K562 (cell line): ENCODE data around the gene SGPL1. TPM values are rescaled to one million over a fixed set of nuclear protein-coding genes. Genes with fewer than 3 reads are reported as not detected.

ENCODE experiments used
- ATAC-seq: fragments of 200-7000 bp; cut with Tn5 transposase; 3 replicates; pipeline ENCODE4 v1.9.1; 2020; ENCODE audit warnings: moderate library complexity
- BruUV-seq: library from RNA; stranded (reverse); fragments of 400-500 nt; replicated peaks from 2 replicates; lab custom pipeline; 2021; lab: Mats Ljungman, UMichigan
- CTCF ChIA-PET: fragments of 300-600 bp; formaldehyde crosslinking; extraction: SDS; loops from one replicate; lab custom pipeline; 2021; ENCODE audit warnings: low intra/inter-chr PET ratio; lab: Yijun Ruan, JAX
- POLR2A ChIA-PET: fragments of 300-600, 350-650 bp; sonication (Branson Sonifier 250); formaldehyde crosslinking; extraction: SDS; loops from one replicate; lab custom pipeline; 2021; ENCODE audit warnings: antibody characterized with exemption, inconsistent platforms; lab: Yijun Ruan, JAX
- DNase-seq, 4 experiments: peaks; one replicate each; pipeline versions ENCODE4 v3.0.0 to v3.0.0-alpha.2; 2011 to 2018; ENCODE audit warnings: low spot score in 3 of 4, mixed read lengths in 3 of 4; ENCODE audit errors: extremely low read depth in 1 of 4
- FAIRE-seq: peaks from 2 replicates; lab custom pipeline; 2011; peaks lifted over from hg19 to GRCh38; lab: Jason Lieb, UNC
- H2AFZ ChIP-seq: 2 replicates; pipeline ENCODE4 v1.6.0; 2011; ENCODE audit warnings: low read depth, low read length, control low read depth, inconsistent platforms
- H3K27ac ChIP-seq: fragments of 200-600 bp; 3 replicates; pipeline ENCODE4 v1.8.0; 2011; ENCODE audit warnings: low read depth, mild to moderate bottlenecking, control low read depth, inconsistent platforms, low read length, moderate library complexity, mixed read lengths; ENCODE audit errors: extremely low read depth
- H3K27me3 ChIP-seq, 2 experiments: fragments of 300-600 bp in 1 of 2; 2 replicates in 1 of 2; 3 replicates in 1 of 2; pipeline versions ENCODE4 v1.6.0 to v1.8.0; 2011; ENCODE audit warnings: inconsistent platforms in 2 of 2, low read length in 2 of 2, mild to moderate bottlenecking in 1 of 2, mixed read lengths in 1 of 2, moderate library complexity in 1 of 2; ENCODE audit not compliant: control insufficient read depth in 2 of 2, insufficient read depth in 2 of 2
- H3K36me3 ChIP-seq: fragments of 300-600 bp; 3 replicates; pipeline ENCODE4 v1.8.0; 2011; ENCODE audit warnings: mild to moderate bottlenecking, low read length, inconsistent platforms; ENCODE audit not compliant: control insufficient read depth, insufficient read depth
- H3K4me1 ChIP-seq, 2 experiments: fragments of 200-600 bp in 1 of 2; replicated peaks in 1 of 2; 2 replicates in 1 of 2; 3 replicates in 1 of 2; pipeline versions ENCODE4 v1.5.1 to v1.8.0; 2011; ENCODE audit warnings: inconsistent platforms in 2 of 2, low read length in 2 of 2, mild to moderate bottlenecking in 1 of 2, mixed read lengths in 1 of 2, moderate library complexity in 1 of 2; ENCODE audit not compliant: control insufficient read depth in 2 of 2, insufficient read depth in 2 of 2
- H3K4me2 ChIP-seq: 2 replicates; pipeline ENCODE4 v1.6.1; 2011; ENCODE audit warnings: low read length, control low read depth, inconsistent platforms, mixed read lengths; ENCODE audit not compliant: insufficient read depth
- H3K4me3 ChIP-seq: fragments of 200-600 bp; sonication (generic), shearing (Covaris generic); 2 replicates; pipeline ENCODE4 v1.5.1; 2016; ENCODE audit warnings: control low read depth, inconsistent platforms
- H3K79me2 ChIP-seq: fragments of 200-600 bp; 3 replicates; pipeline ENCODE4 v1.8.0; 2011; ENCODE audit warnings: low read length, inconsistent platforms; ENCODE audit not compliant: control insufficient read depth, insufficient read depth
- H3K9ac ChIP-seq, 2 experiments: 2 replicates each; pipeline versions ENCODE4 v1.6.0 to v1.6.1; 2011; ENCODE audit warnings: low read depth in 2 of 2, low read length in 2 of 2, control low read depth in 1 of 2, inconsistent platforms in 1 of 2, mild to moderate bottlenecking in 1 of 2, mixed read lengths in 1 of 2; ENCODE audit not compliant: insufficient read depth in 1 of 2
- H3K9me1 ChIP-seq: one replicate; pipeline ENCODE4 v1.6.0; 2011; ENCODE audit warnings: inconsistent platforms, mild to moderate bottlenecking, low read length, moderate library complexity; ENCODE audit not compliant: control insufficient read depth, insufficient read depth
- H3K9me3 ChIP-seq: replicated peaks from 2 replicates; pipeline ENCODE4 v1.5.1; 2011; ENCODE audit warnings: low read depth, low read length, inconsistent platforms; ENCODE audit not compliant: control insufficient read depth, insufficient read depth
- H4K20me1 ChIP-seq: replicated peaks from 2 replicates; pipeline ENCODE4 v1.6.1; 2011; ENCODE audit warnings: low read length, inconsistent platforms, mixed read lengths; ENCODE audit not compliant: control insufficient read depth, insufficient read depth
- CREM ChIP-seq: IDR thresholded peaks from 2 replicates; pipeline ENCODE4 v1.6.1; 2014; ENCODE audit warnings: antibody characterized with exemption, low read depth
- DPF2 ChIP-seq: fragments of 450-650 bp; IDR thresholded peaks from 2 replicates; pipeline ENCODE4 v1.6.1; 2016
- ELF4 ChIP-seq: fragments of 450-650 bp; formaldehyde crosslinking; IDR thresholded peaks from 2 replicates; pipeline ENCODE4 v1.4.0; 2022; ENCODE audit warnings: missing genetic modification characterization
- ETV6 ChIP-seq, 3 experiments: fragments of 150-350 bp in 1 of 3; sonication (generic) in 1 of 3; formaldehyde crosslinking in 1 of 3; IDR thresholded peaks; 2 replicates each; pipeline versions ENCODE4 v1.6.1 to v1.8.0; 2014 to 2022; ENCODE audit warnings: borderline replicate concordance in 2 of 3, low read depth in 2 of 3, antibody characterized with exemption in 1 of 3, low read length in 1 of 3, mild to moderate bottlenecking in 1 of 3, missing genetic modification reagents in 1 of 3
- MTA1 ChIP-seq: fragments of 450-650 bp; IDR thresholded peaks from 2 replicates; pipeline ENCODE4 v1.6.1; 2017; ENCODE audit warnings: borderline replicate concordance
- NCOR1 ChIP-seq: fragments of 450-650 bp; IDR thresholded peaks from 2 replicates; pipeline ENCODE4 v1.6.1; 2016; ENCODE audit warnings: mild to moderate bottlenecking, moderate library complexity
- NFE2 ChIP-seq: IDR thresholded peaks from 2 replicates; pipeline ENCODE4 v1.6.1; 2014; ENCODE audit warnings: antibody characterized with exemption, low read depth
- RBM25 ChIP-seq: fragments of 200-400 bp; formaldehyde crosslinking; IDR thresholded peaks from 2 replicates; pipeline ENCODE4 v1.6.1; 2018; ENCODE audit warnings: low read length, low read depth, moderate library complexity; ENCODE audit not compliant: severe bottlenecking
- ZFP36 ChIP-seq: fragments of 150-350 bp; IDR thresholded peaks from 2 replicates; pipeline ENCODE4 v1.6.1; 2018; ENCODE audit warnings: low read length, low read depth; ENCODE audit not compliant: partially characterized antibody
- ZKSCAN8 ChIP-seq: fragments of 200-800 bp; sonication (Bioruptor generic); IDR thresholded peaks from 2 replicates; pipeline ENCODE4 v1.6.1; 2016; ENCODE audit warnings: missing genetic modification characterization, missing compliant biosample characterization
- ZNF134 ChIP-seq: fragments of 250-450 bp; sonication (Bioruptor Pico); conservative IDR thresholded peaks from 2 replicates; pipeline ENCODE4 v1.4.0; 2020
- ZNF146 ChIP-seq: IDR thresholded peaks from one replicate; pipeline ENCODE4 v1.6.1; 2018; ENCODE audit warnings: missing compliant biosample characterization; ENCODE audit not compliant: unreplicated experiment
- ZNF584 ChIP-seq: fragments of 200-800 bp; sonication (Bioruptor generic); IDR thresholded peaks from 2 replicates; pipeline ENCODE4 v1.6.1; 2016; ENCODE audit warnings: low read depth, mild to moderate bottlenecking, missing genetic modification characterization, missing compliant biosample characterization
- WGBS: fragments of 100-300 bp; shearing (Covaris generic); methylation state at CpG from one replicate; pipeline ENCODE4 v1.1.6; 2016; ENCODE audit warnings: low coverage, mixed read lengths; ENCODE audit not compliant: insufficient coverage; ENCODE audit errors: missing lambda C conversion rate; 5-methylcytosine and 5-hydroxymethylcytosine counted together
- in situ Hi-C: fragments of 300-500 bp; cut with MboI; formaldehyde crosslinking; loops from 4 replicates; pipeline ENCODE4 v1.15.0; 2018; ENCODE audit warnings: inconsistent platforms, mixed read lengths
- intact Hi-C: fragments of 100-400 bp; cut with micrococcal nuclease; formaldehyde crosslinking; loops from 2 replicates; pipeline ENCODE4 v1.14.2; 2022
- polyA plus RNA-seq, 8 experiments: library from polyadenylated mRNA; depleted of rRNA in 4 of 8; stranded (reverse) in 5 of 8; unstranded in 3 of 8; fragments of >200 nt; fragmentation: Nextera tagmentation in 2 of 8; fragmentation: Illumina TruSeq in 1 of 8; extraction: Ambion mirVana in 2 of 8; extraction: Trizol in 1 of 8; gene quantifications; 2 replicates each; pipeline versions ENCODE4 v1.2.1 to v1.2.3, GENCODE V29; 2011 to 2014; ENCODE audit warnings: inconsistent platforms in 1 of 8, missing spikeins in 1 of 8
- total RNA-seq, 7 experiments: library from RNA; depleted of rRNA in 6 of 7; stranded (reverse); fragments of >200 nt in 6 of 7; fragmentation: Illumina TruSeq in 2 of 7; extraction: Trizol in 2 of 7; gene quantifications; 2 replicates each; pipeline versions ENCODE4 v1.2.1 to v1.2.3, GENCODE V29; 2011 to 2021; ENCODE audit warnings: low replicate concordance in 1 of 7
- TF ChIP-seq, protein P1 (sequence below): fragments of 450-650 bp; IDR thresholded peaks from 2 replicates; pipeline ENCODE4 v1.6.1; 2016; ENCODE audit warnings: low read depth, mild to moderate bottlenecking, moderate library complexity
- TF ChIP-seq, protein P2 (sequence below): fragments of 450-650 bp; IDR thresholded peaks from 2 replicates; pipeline ENCODE4 v1.6.1; 2018; ENCODE audit warnings: mild to moderate bottlenecking, low read depth; ENCODE audit not compliant: partially characterized antibody
- TF ChIP-seq, protein P3 (sequence below): fragments of 250-450 bp; sonication (Bioruptor Pico); IDR thresholded peaks from 2 replicates; pipeline ENCODE4 v1.5.0; 2021; ENCODE audit warnings: mild to moderate bottlenecking, borderline replicate concordance
- TF ChIP-seq, protein P4 (sequence below): fragments of 450-650 bp; formaldehyde crosslinking; IDR thresholded peaks from 2 replicates; pipeline ENCODE4 v1.4.0; 2020; ENCODE audit warnings: mild to moderate bottlenecking

Gene SGPL1
- total and polyA plus RNA-seq, 9 of the 15 experiments (the other 6 are each of a cell fraction or from before 2014, with no cell fraction given): 6.0 to 18.0 (median 8.7) TPM

GRCh38 chr10:70809011-70809611 lies 6.6 kb upstream of the SGPL1 start:
- CTCF ChIA-PET: no interaction called here
- no peaks in the 10 kb centered on the region for H3K9me1 ChIP-seq
- no peak overlapping the region for H2AFZ ChIP-seq
- POLR2A ChIA-PET: interaction anchor here (0.5 to 1.7 kb wide), 4 partner anchors 11 to 47 kb away, joined by 3 to 5 read pairs (median 4); no protein-coding TSS in a partner anchor
- ATAC-seq: no peak
- TF ChIP-seq CREM (no peak), ZNF584 (CRISPR knock-in tag) (no peak), ZNF134 (CRISPR knock-in tag) (no peak), RBM25 (no peak), ETV6 (IDR thresholded peaks at IDR 0.05; ENCODE audit: borderline replicate concordance in 1 of 2, low read depth in 2 of 2, low read length in 1 of 2) (no peak), ETV6 (CRISPR knock-in tag; IDR thresholded peaks at IDR 0.05; ENCODE audit: borderline replicate concordance) (no peak), ZKSCAN8 (no peak), ZNF146 (CRISPR knock-in tag) (no peak), NCOR1 (no peak), ZFP36 (no peak), MTA1 (no peak), ELF4 (CRISPR knock-in tag) (no peak), NFE2 (no peak), DPF2 (no peak)
- TF ChIP-seq, protein P1, sequence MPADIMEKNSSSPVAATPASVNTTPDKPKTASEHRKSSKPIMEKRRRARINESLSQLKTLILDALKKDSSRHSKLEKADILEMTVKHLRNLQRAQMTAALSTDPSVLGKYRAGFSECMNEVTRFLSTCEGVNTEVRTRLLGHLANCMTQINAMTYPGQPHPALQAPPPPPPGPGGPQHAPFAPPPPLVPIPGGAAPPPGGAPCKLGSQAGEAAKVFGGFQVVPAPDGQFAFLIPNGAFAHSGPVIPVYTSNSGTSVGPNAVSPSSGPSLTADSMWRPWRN: no peak
- TF ChIP-seq, protein P2, sequence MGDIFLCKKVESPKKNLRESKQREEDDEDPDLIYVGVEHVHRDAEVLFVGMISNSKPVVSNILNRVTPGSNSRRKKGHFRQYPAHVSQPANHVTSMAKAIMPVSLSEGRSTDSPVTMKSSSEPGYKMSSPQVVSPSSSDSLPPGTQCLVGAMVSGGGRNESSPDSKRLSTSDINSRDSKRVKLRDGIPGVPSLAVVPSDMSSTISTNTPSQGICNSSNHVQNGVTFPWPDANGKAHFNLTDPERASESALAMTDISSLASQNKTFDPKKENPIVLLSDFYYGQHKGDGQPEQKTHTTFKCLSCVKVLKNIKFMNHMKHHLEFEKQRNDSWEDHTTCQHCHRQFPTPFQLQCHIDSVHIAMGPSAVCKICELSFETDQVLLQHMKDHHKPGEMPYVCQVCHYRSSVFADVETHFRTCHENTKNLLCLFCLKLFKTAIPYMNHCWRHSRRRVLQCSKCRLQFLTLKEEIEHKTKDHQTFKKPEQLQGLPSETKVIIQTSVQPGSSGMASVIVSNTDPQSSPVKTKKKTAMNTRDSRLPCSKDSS: no peak
- TF ChIP-seq, protein P3, sequence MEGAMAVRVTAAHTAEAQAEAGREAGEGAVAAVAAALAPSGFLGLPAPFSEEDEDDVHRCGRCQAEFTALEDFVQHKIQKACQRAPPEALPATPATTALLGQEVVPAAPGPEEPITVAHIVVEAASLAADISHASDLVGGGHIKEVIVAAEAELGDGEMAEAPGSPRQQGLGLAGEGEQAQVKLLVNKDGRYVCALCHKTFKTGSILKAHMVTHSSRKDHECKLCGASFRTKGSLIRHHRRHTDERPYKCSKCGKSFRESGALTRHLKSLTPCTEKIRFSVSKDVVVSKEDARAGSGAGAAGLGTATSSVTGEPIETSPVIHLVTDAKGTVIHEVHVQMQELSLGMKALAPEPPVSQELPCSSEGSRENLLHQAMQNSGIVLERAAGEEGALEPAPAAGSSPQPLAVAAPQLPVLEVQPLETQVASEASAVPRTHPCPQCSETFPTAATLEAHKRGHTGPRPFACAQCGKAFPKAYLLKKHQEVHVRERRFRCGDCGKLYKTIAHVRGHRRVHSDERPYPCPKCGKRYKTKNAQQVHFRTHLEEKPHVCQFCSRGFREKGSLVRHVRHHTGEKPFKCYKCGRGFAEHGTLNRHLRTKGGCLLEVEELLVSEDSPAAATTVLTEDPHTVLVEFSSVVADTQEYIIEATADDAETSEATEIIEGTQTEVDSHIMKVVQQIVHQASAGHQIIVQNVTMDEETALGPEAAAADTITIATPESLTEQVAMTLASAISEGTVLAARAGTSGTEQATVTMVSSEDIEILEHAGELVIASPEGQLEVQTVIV (CRISPR knock-in tag): no peak
- TF ChIP-seq, protein P4, sequence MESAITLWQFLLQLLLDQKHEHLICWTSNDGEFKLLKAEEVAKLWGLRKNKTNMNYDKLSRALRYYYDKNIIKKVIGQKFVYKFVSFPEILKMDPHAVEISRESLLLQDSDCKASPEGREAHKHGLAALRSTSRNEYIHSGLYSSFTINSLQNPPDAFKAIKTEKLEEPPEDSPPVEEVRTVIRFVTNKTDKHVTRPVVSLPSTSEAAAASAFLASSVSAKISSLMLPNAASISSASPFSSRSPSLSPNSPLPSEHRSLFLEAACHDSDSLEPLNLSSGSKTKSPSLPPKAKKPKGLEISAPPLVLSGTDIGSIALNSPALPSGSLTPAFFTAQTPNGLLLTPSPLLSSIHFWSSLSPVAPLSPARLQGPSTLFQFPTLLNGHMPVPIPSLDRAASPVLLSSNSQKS (CRISPR knock-in tag): no peak
- in situ Hi-C loops: no loop called here
- H3K27me3 ChIP-seq: peaks cover 0 to 3% of the 10 kb centered on the region in 2 experiments; a peak in 2 of 5 replicates
- H3K9ac ChIP-seq: no peak overlapping the region
- no peak for DNase-seq
- 29% methylated on average over 5 of the region's 6 CpGs for WGBS
- no peak overlapping the region for H3K27ac ChIP-seq
- H3K4me3 ChIP-seq: no peak overlapping the region
- no peaks in the 10 kb centered on the region for H3K9me3 ChIP-seq
- no peak overlapping the region for H3K4me2 ChIP-seq
- no peaks in the 10 kb centered on the region for H3K36me3 ChIP-seq
- intact Hi-C loops: no loop called here
- no peaks in the 10 kb centered on the region for H4K20me1 ChIP-seq
- FAIRE-seq: no peak
- no TSS peak for BruUV-seq
- H3K79me2 ChIP-seq: no peaks in the 10 kb centered on the region
- H3K4me1 ChIP-seq: peaks cover 4 to 5% of the 10 kb centered on the region in 2 experiments; a peak in 3 of 5 replicates
